HEK293 (cell line): ENCODE data around the gene BAIAP3.

Experiments used
- CTCF ChIA-PET: fragments of 350-600 bp; formaldehyde crosslinking; extraction: SDS; loops from one replicate; lab custom pipeline; 2021; ENCODE audit warnings: antibody characterized with exemption; lab: Yijun Ruan, JAX
- POLR2A ChIA-PET: fragments of 300-600 bp; formaldehyde crosslinking; extraction: SDS; loops from one replicate; lab custom pipeline; 2020; ENCODE audit warnings: antibody characterized with exemption, inconsistent platforms; lab: Yijun Ruan, JAX
- H3K27ac ChIP-seq: fragments of 200-500 bp; sonication (Bioruptor generic); 2 replicates; pipeline ENCODE4 v1.5.1; 2014; ENCODE audit warnings: low read depth, low read length, control low read depth, inconsistent platforms; ENCODE audit errors: extremely low read depth
- H3K36me3 ChIP-seq, 2 experiments: fragments of 200-500 bp in 1 of 2; sonication (Bioruptor generic) in 1 of 2; 1 replicate in 1 of 2; 2 replicates in 1 of 2; pipeline ENCODE4 v1.5.1; 2014 to 2017; ENCODE audit warnings: inconsistent platforms in 2 of 2, low read length in 2 of 2; ENCODE audit not compliant: control insufficient read depth in 2 of 2, insufficient read depth in 1 of 2
- H3K4me1 ChIP-seq: fragments of 200-500 bp; sonication (Bioruptor generic); 2 replicates; pipeline ENCODE4 v1.5.1; 2014; ENCODE audit warnings: mild to moderate bottlenecking, low read length, inconsistent platforms; ENCODE audit not compliant: control insufficient read depth, insufficient read depth
- H3K4me3 ChIP-seq: 2 replicates; pipeline ENCODE4 v1.5.1; 2011; ENCODE audit warnings: low read depth, mild to moderate bottlenecking, control low read depth, low read length, moderate library complexity
- H3K9me3 ChIP-seq: fragments of 200-500 bp; sonication (Bioruptor generic); 2 replicates; pipeline ENCODE4 v1.5.1; 2014; ENCODE audit warnings: low read depth, low read length, inconsistent platforms; ENCODE audit not compliant: control insufficient read depth, insufficient read depth
- EGR2 ChIP-seq: fragments of 450-650 bp; formaldehyde crosslinking; IDR thresholded peaks from 2 replicates; pipeline ENCODE4 v1.5.1; 2016; ENCODE audit warnings: low read depth, missing biosample characterization, missing genetic modification characterization
- KLF9 ChIP-seq: fragments of 450-650 bp; formaldehyde crosslinking; IDR thresholded peaks from 2 replicates; pipeline ENCODE4 v1.5.1; 2016; ENCODE audit warnings: missing biosample characterization, missing genetic modification characterization, low read depth
- SCRT2 ChIP-seq: fragments of 450-650 bp; formaldehyde crosslinking; IDR thresholded peaks from 2 replicates; pipeline ENCODE4 v1.5.1; 2016; ENCODE audit warnings: missing biosample characterization, missing genetic modification characterization
- SETDB1 ChIP-seq: IDR thresholded peaks from one replicate; pipeline ENCODE4 v1.6.1; 2017; ENCODE audit warnings: mild to moderate bottlenecking, low read length, moderate library complexity, mixed read lengths; ENCODE audit not compliant: insufficient read length
- SP7 ChIP-seq: fragments of 450-650 bp; formaldehyde crosslinking; IDR thresholded peaks from 2 replicates; pipeline ENCODE4 v1.5.1; 2016; ENCODE audit warnings: missing biosample characterization, missing genetic modification characterization
- ZFP3 ChIP-seq: fragments of 450-650 bp; formaldehyde crosslinking; IDR thresholded peaks from 2 replicates; pipeline ENCODE4 v1.5.1; 2016; ENCODE audit warnings: low read depth, missing biosample characterization, missing genetic modification characterization
- ZNF138 ChIP-seq: fragments of 450-650 bp; formaldehyde crosslinking; IDR thresholded peaks from 2 replicates; pipeline ENCODE4 v1.5.1; 2016; ENCODE audit warnings: missing biosample characterization, missing genetic modification characterization, borderline replicate concordance
- ZNF221 ChIP-seq: fragments of 450-650 bp; formaldehyde crosslinking; IDR thresholded peaks from 2 replicates; pipeline ENCODE4 v1.5.1; 2017; ENCODE audit warnings: missing biosample characterization, missing genetic modification characterization, borderline replicate concordance
- ZNF280C ChIP-seq: fragments of 450-650 bp; formaldehyde crosslinking; IDR thresholded peaks from 2 replicates; pipeline ENCODE4 v1.5.1; 2016; ENCODE audit warnings: missing biosample characterization, missing genetic modification characterization
- ZNF350 ChIP-seq: fragments of 450-650 bp; formaldehyde crosslinking; IDR thresholded peaks from 2 replicates; pipeline ENCODE4 v1.5.0; 2017; ENCODE audit warnings: missing biosample characterization, mild to moderate bottlenecking, missing genetic modification characterization
- ZNF518A ChIP-seq: fragments of 450-650 bp; formaldehyde crosslinking; conservative IDR thresholded peaks from 2 replicates; pipeline ENCODE4 v1.5.1; 2016; ENCODE audit warnings: low read depth, missing biosample characterization, missing genetic modification characterization
- ZNF645 ChIP-seq: fragments of 450-650 bp; formaldehyde crosslinking; IDR thresholded peaks from 2 replicates; pipeline ENCODE4; 2016; ENCODE audit warnings: missing biosample characterization, missing genetic modification characterization
- ZNF768 ChIP-seq: fragments of 450-650 bp; formaldehyde crosslinking; IDR thresholded peaks from 2 replicates; pipeline ENCODE4 v1.5.1; 2018; ENCODE audit warnings: missing biosample characterization, mild to moderate bottlenecking, missing genetic modification characterization
- ZNF791 ChIP-seq: fragments of 450-650 bp; formaldehyde crosslinking; IDR thresholded peaks from 2 replicates; pipeline ENCODE4 v1.5.1; 2016; ENCODE audit warnings: missing biosample characterization, missing genetic modification characterization
- TF ChIP-seq, protein P1 (sequence below): fragments of 450-650 bp; formaldehyde crosslinking; IDR thresholded peaks from 2 replicates; pipeline ENCODE4 v1.5.1; 2016; ENCODE audit warnings: missing biosample characterization, missing genetic modification characterization

The BAIAP3 gene

GRCh38 chr16:1344499-1344898, 11.1 kb downstream of the BAIAP3 start:
- H3K36me3 ChIP-seq = peaks cover 0 to 22% of the 10 kb centered on the region in 2 experiments; a peak in 1 of 3 replicates
- no peaks in the 10 kb centered on the region for H3K9me3 ChIP-seq
- no peak overlapping the region for H3K4me3 ChIP-seq
- H3K4me1 ChIP-seq = peaks cover 4% of the 10 kb centered on the region; the same call in 1 of the 2 replicates
- POLR2A ChIA-PET = no interaction called here
- TF ChIP-seq SCRT2 = peak; percentile 61
- TF ChIP-seq ZFP3 (tag by site-specific recombination) = no peak
- TF ChIP-seq SETDB1 = no peak
- no peak for TF ChIP-seq ZNF350 (tag by site-specific recombination)
- CTCF ChIA-PET = interaction anchor here (1.1 kb wide), 1 partner anchor 19 kb away, joined by 3 read pairs; no protein-coding TSS in a partner anchor
- H3K27ac ChIP-seq = no peak overlapping the region

DNA sequence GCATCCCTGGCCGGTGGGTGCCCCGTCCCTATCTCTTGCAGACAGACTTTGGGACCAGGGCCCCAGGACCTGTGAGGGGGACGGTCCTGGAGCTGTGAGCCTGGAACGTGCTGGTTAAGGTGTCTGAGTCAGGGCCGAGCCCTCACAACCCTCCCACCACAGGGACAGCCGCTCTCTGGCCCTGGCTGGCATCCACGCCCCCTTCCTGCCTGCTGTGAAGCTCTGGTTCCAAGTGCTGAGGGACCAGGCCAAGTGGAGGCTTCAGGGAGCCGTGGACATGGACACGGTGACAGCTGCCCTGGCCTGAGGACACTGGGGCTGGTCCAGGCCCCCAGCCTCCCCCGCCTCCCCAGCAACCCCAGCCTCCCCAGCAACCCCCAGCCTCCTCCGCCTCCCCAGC, 11.6 kb downstream of the BAIAP3 start:
- TF ChIP-seq ZNF138 (tag by site-specific recombination) (no peak), SP7 (tag by site-specific recombination) (no peak), ZNF221 (tag by site-specific recombination) (no peak), ZNF280C (tag by site-specific recombination) (no peak)
- TF ChIP-seq, protein P1, sequence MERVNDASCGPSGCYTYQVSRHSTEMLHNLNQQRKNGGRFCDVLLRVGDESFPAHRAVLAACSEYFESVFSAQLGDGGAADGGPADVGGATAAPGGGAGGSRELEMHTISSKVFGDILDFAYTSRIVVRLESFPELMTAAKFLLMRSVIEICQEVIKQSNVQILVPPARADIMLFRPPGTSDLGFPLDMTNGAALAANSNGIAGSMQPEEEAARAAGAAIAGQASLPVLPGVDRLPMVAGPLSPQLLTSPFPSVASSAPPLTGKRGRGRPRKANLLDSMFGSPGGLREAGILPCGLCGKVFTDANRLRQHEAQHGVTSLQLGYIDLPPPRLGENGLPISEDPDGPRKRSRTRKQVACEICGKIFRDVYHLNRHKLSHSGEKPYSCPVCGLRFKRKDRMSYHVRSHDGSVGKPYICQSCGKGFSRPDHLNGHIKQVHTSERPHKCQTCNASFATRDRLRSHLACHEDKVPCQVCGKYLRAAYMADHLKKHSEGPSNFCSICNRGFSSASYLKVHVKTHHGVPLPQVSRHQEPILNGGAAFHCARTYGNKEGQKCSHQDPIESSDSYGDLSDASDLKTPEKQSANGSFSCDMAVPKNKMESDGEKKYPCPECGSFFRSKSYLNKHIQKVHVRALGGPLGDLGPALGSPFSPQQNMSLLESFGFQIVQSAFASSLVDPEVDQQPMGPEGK (tag by site-specific recombination) = no peak
- no peaks in the 10 kb centered on the region for H3K9me3 ChIP-seq
- ChIA-PET POLR2A (interaction anchor here (0.7 kb wide), 1 partner anchor 81 kb away, joined by 5 read pairs; no protein-coding TSS in a partner anchor), CTCF (no interaction called here)
- peaks cover 4% of the 10 kb centered on the region; the same call in 1 of the 2 replicates for H3K4me1 ChIP-seq
- H3K4me3 ChIP-seq = no peak overlapping the region
- no peak overlapping the region for H3K27ac ChIP-seq
- H3K36me3 ChIP-seq = peaks cover 0 to 28% of the 10 kb centered on the region in 2 experiments; a peak in 1 of 3 replicates

DNA sequence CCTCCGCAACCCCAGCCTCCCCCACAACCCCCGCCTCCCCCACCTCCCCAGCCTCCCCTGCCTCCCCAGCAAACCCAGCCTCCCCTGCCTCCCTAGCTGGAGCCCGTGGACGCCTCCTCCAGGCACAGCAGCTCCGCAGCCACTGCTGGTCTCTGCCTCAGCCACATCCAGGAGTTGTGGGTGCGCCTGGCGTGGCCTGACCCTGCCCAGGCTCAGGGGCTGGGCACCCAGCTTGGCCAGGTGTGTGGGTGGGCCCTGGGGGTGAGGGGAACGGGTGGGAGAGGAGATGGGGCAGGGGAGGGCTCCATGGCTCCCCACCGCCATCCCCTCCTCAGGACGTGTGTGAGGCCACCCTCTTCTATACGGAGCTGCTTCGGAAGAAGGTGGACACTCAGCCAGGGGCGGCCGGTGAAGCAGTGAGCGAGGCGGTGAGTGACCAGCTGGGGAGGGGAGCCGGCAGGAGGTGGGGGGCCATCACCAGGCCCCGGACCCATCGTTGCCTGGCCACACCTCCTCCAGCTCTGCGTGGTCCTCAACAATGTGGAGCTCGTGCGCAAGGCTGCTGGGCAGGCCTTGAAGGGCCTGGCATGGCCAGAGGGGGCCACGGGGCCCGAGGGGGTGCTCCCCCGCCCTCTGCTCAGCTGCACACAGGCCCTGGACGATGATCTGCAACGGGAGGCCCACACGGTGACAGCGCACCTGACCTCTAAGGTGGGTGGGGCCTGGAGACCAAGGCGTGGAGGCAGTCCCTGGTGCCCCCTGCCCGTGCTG, 12.4 kb downstream of the BAIAP3 start:
- H3K4me3 ChIP-seq = no peak overlapping the region
- peaks cover 0 to 34% of the 10 kb centered on the region in 2 experiments; a peak in 1 of 3 replicates for H3K36me3 ChIP-seq
- H3K4me1 ChIP-seq = peaks cover 4% of the 10 kb centered on the region; the same call in 1 of the 2 replicates
- POLR2A ChIA-PET = interaction anchor here (0.7 to 2.0 kb wide), 2 partner anchors 36 to 82 kb away, joined by 5 to 7 read pairs; partner anchors contain the start of gene UBE2I
- no peak overlapping the region for H3K27ac ChIP-seq
- no peaks in the 10 kb centered on the region for H3K9me3 ChIP-seq
- CTCF ChIA-PET = interaction anchor here (1.3 kb wide), 1 partner anchor 16 kb away, joined by 3 read pairs; no protein-coding TSS in a partner anchor
- TF ChIP-seq EGR2 (tag by site-specific recombination) (peak; percentile 19; the same call in 1 of the 2 replicates), KLF9 (no peak), ZNF768 (tag by site-specific recombination) (no peak), ZNF518A (tag by site-specific recombination) (no peak), ZNF280C (tag by site-specific recombination) (no peak), ZNF791 (tag by site-specific recombination) (no peak), ZNF645 (tag by site-specific recombination) (no peak)
